NCI-H345 treated with DMSO at 0.1 percent for 48 hours (cell line): ENCODE measurements around the gene KDM2B.
"Not testable (repeated sequence)": the region's sequence is repeated elsewhere in the genome, so short reads cannot be mapped to it uniquely, and the experiment has no call there.

Source experiments
- DNase-seq: peaks from one replicate; lab custom pipeline; 2025; ENCODE audit not compliant: unreplicated experiment; lab: John Stamatoyannopoulos, UW

KDM2B gene

GRCh38 chr12:121505513-121505912 is 75.3 kb downstream of the KDM2B start:
- DNase-seq = no peak

- no peak for DNase-seq
Observed at GRCh38 chr12:121504505-121504904, 76.3 kb downstream of the KDM2B start.

- DNase-seq = no peak
Observed at GRCh38 chr12:121503395-121503794, 77.4 kb downstream of the KDM2B start.

- DNase-seq = no peak
Observed at GRCh38 chr12:121501946-121502345, 78.9 kb downstream of the KDM2B start.

- DNase-seq = peak; percentile 3
Observed at GRCh38 chr12:121499929-121500793, 80.7 kb downstream of the KDM2B start.

DNA sequence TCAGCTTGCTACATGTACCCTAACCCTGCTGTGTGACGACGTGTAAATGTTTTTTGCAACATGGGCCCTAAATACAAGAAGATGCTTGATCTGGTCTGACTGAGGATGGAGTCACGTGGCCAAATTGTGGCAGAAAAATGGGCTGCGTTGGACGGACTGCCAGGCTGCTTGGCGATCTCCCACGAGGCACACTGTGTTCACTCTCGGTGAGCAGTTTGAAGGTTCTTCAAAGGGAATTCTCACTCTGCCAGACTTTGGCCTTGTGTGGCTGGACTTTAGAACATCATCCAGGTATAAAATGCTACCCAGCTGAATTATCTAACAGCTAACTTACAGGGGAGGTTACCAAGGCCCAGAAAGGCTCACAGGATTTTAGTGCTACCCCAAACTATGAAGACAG is 85.1 kb downstream of the KDM2B start:
- DNase-seq = no peak

DNA sequence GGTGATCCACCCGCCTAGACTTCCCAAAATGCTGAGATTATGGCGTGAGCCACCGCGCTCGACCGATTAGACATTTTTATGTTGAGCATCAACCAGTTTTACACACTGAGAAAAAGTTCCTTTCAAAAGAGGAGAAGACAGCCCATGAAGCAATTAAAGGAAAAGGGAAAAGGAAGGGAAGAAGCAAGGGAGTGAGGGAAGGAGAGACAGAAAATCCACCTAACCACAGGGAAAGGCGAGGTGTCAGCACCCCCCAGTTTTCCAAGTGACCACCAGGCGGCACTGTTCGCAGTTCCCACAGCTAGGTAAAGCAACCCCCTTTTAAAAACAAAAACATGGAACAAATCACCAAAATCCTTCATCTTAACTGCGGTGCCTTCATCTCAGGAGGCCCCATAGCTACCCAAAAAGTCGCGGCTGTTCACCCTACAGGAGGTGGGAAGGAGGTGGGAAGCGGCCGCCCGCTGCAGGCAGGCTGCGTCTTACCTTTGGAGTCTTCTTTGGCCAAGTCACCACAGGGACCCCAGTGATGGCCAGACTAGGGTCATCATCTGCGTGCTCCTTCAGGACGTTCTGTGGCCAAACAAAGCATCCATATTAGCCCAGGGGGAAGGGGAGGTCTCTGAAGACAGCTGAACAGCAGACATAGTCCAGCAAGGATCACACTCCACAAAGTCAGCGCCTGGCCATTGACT is 86.6 kb downstream of the KDM2B start:
- DNase-seq = no peak

GRCh38 chr12:121490401-121491281 is 90.2 kb downstream of the KDM2B start:
- DNase-seq = no peak

DNA sequence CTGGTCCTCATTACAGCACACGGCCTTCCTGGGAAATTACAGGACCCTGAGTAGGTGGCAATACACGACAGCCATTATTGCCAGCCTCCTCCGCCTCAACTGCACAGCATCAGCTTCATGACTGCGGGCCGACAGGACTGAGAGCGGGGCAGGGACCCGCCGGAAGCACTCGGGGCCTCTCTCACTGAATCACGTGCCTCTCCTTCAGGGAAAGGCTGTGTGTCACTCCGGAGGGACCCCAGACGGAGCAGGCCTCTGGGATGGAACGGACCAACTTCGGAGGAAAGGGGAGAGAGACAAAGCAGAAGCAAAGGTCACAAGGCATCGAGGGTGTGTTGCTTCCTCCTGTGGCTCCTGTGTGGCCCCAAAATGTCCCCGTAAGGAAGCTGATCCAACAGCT is 90.9 kb downstream of the KDM2B start:
- DNase-seq = no peak

GRCh38 chr12:121484967-121485366 is 95.9 kb downstream of the KDM2B start:
- DNase-seq = no peak

- not testable (repeated sequence) for DNase-seq
Observed at GRCh38 chr12:121484564-121484963, 96.3 kb downstream of the KDM2B start.

DNA sequence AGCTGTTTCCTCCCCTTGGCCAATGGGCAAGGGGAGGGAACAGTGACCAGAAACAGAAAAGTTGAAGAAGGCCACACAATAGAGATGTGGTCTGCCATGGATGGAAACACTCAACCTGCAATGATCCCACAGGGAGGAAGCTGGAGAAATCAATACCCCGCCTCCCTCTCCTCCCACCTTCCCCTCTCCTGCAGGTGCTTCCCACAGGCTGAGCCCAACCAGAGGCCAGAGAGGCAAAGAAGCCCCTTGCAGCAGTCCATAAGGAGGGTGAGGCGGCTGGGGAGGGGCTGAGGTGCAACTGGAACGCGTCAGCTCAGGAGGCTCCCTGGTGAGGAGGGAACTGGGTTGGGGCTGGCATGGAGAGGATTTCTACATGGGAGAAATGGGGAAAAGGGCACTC is 96.9 kb downstream of the KDM2B start:
- no peak for DNase-seq

DNA sequence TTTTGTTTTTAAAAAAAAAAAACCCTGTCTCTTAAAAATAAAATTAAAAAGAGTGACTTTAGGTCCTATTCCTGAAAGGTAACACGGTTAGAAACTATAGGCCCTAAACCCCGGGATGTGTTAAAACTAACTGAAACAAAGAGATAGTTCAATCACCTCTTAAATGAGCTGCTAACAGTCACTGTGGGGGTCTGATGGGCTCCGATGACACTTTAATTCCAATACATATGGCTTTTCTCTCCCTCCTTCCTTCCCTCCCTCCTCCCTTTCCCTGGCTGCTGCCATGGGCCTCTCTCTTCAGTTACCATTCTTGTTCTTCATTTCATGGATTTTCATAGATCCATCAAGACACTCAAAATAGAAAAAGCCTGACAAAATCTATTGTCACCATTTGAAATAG is 104.3 kb downstream of the KDM2B start:
- DNase-seq = no peak

DNA sequence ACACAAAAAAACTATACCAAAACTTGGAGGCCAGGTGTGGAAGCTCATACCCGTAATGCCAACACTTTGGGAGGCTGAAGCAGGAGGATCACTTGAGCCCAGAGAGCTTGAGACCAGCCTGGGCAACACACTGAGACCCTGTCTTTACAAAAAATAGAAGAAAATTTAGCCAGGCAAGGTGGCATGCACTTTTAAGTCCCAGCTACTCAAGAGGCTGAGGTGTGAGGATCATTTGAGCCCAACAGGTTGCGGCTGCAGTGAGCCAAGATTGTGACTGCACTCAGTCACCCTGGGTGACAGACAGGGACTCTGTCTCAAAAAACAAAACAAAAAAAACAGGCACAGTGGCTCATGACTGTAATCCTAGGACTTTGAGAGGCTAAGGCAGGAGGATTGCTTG is 105.5 kb downstream of the KDM2B start:
- no peak for DNase-seq

GRCh38 chr12:121472150-121472905 is 108.5 kb downstream of the KDM2B start:
- no peak for DNase-seq

- DNase-seq = no peak
Observed at GRCh38 chr12:121470751-121471150, 110.1 kb downstream of the KDM2B start.

DNA sequence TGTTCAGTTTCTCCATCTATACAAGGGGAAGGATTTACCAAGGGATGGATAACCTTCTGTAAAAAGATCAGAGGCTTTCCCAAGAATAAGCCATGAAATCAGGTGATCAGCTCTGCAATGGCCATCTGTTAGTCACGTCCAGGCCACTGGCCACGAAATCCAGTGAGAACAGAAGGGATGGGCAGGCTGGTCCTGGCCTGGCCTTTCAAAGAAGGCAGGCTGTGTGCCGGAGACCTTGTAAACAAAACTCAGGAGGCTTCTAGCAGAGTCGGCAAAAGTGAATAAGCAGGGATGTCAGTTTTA is 112.4 kb downstream of the KDM2B start:
- no peak for DNase-seq

- DNase-seq = peak; percentile 5
Observed at GRCh38 chr12:121467638-121468498, 113.0 kb downstream of the KDM2B start.

DNA sequence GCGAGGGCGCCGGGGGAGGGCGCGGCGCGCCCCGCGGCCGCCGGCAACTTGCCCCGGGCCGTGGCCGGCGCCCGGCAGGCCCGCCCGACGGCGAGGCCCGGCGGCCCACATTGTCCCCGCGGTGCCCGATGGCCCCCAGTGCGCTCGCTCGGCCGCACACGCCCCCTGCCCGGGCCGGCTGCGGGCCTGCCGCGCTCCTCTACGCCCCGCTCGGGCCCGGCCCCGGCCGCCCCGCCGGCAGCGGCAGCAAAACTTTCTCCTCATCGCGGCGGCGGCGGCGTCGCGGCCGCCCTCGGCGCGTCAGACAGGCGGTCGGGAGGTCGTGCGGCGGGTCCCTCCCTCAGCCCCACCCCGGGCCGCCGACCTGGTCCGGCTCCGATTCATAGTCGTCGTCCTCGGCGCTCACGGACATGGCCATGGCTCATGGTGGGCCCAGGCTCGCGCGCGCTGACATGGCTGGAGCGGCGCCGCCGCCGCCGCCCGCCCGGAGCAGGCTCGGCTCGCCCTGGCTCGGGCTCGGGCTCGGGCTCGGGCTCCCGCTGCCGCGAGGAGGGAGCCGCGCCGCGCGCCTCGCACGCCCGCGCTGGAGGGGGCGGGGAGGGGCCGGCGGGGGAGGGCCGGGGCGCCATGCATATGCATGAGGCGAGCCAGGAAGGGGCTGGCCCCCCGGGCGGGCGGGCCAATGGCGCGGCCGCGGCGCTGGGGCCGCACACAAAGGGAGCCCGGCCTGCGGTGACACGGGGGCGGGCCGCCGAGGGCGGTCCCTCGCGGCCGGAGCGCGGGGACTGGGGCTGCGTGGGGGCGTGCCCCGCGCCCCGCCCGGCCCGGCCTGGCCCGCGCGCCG is 113.8 kb downstream of the KDM2B start:
- peak; percentile 77 for DNase-seq
